DMS79 (cell line): Measurements from ENCODE around the gene HSPBP1.

Experiments used
- DNase-seq: peaks from one replicate; lab custom pipeline; 2025; lab: John Stamatoyannopoulos, UW

The HSPBP1 gene

GRCh38 chr19:55304980-55305379, 25.1 kb upstream of the HSPBP1 start:
- no peak for DNase-seq

DNA sequence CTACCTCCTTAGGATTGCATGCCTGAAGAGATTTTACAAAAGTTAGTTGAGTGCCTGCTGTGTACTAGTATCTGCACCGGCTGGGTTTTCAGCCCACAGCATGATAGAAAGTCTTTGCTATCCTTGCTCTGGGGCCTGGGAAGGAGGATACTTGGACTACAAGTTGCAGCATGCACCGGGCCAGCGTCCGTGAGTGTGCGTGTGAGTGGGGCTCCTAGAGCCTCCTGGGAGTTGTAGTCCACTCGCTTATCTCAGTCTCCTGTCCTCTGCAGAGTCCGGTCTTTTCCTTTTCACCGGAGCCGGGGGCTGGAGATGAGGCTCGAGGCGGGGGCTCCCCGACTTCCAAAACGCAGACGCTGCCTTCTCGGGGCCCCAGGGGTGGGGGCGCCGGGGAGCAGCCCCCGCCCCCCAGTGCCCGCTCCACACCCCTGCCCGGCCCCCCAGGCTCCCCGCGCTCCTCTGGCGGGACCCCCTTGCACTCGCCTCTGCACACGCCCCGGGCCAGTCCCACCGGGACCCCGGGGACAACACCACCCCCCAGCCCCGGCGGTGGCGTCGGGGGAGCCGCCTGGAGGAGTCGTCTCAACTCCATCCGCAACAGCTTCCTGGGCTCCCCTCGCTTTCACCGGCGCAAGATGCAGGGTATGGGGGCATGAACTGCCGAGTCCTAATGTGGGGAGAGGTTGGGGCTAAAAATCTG, 24.5 kb upstream of the HSPBP1 start:
- DNase-seq = no peak

- DNase-seq = no peak
These were observed 23.6 kb upstream of the HSPBP1 start for GRCh38 chr19:55303477-55303876.

DNA sequence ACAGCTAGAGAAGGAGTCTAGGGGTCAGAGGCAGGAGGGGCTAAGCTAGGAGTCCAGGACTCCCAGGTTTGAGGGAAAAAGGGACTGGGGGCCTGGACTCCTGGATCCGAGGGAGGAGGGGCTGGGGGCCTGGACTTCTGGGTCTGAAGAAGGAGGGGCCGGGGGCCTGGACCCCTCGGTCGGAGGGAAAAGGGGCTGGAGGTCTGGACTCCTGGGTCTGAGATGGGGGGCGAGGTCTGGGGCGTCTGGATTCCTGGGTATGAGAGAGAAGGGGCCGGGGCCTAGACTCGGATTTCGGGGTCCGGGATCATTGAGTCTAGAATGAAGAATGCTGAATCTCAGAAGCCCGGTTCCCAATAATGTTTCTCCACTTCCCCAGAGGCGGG, 22.4 kb upstream of the HSPBP1 start:
- no peak for DNase-seq

GRCh38 chr19:55301459-55302317, 21.8 kb upstream of the HSPBP1 start:
- DNase-seq = peak; percentile 7

GRCh38 chr19:55300886-55301458, 21.1 kb upstream of the HSPBP1 start:
- no peak for DNase-seq

DNA sequence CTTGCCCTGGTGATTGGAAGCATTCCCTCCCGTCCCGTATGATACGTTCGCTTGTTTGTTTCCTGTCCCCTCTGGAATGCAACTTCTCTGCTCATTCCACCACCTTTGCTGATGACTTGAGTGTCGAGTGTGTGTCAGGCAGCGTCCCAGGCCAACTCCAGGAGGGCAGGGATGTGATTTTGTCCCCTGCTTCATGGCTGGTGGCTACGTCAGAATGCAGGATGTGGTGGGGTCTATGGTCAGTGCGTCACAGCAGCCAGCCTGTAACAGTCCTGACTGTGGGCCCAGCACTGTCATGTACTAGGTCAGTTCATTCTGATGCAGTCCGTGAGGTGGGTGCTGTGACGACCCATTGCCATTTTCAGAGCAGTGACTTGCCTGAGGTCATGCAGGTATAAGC, 20.1 kb upstream of the HSPBP1 start:
- no peak for DNase-seq

- DNase-seq = no peak
These were observed 17.4 kb upstream of the HSPBP1 start for GRCh38 chr19:55297267-55297666.

DNA sequence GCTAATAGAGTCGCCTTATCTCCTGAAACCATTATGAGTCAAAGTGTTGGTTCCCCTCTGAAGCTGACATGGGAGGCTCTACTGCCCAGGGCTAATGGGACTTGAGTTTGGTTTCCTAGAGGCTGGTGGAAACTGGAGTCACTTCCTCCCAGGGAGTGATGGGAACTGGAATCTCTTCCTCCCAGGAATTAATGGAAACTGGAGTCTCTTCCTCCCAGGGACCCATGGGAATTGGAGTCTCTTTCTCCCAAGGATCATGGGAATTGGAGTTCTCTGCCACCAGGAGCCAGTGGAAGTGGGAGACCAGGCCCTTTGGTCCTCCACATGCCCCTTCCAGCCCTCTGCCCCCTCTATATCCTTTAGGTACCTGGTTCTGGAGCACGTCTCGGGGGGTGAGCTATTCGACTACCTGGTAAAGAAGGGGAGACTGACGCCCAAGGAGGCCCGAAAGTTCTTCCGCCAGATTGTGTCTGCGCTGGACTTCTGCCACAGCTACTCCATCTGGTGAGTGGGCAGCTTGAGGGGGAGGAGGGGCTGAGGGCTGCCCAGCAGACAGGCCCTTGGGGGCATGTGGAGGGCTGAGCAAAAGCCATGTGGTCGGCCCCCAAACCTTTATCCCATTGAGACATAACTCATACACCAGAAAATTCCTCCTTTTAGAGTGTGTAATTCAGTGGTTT, 9.3 kb upstream of the HSPBP1 start:
- no peak for DNase-seq

DNA sequence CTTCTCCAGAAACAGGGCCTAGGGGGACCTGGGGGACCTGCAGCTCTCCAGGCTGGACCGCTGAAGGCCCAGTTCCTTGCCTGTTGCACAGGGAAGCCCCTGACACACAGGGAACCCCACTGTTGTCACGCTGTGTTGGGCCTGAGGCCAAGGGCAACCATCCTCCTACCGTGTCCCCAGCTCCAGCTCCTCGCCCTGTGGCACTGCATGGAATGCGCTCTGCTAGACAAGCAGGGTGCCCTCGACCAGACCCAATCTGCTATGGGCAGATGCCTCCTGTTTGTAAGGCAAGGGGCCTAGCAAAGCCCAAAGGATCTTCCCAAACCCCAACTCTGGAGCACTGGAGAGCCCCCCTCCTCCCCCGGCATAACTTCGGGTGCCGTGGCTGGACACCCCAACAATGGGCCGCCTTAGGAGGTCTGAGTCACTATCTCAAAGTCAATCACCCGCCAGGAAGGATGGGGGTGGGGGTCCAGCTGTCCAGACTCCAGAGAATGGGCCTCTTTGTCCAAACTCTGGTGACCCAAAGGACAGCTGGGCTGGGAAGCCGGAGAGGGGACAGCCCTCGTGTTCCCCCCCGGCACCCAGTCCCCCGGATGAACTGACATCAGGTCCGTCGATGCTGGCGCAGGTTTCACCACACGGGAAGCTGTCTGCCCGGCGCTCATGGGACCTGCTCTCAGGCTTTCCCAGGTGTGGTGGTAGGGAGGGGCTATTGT, 7.6 kb upstream of the HSPBP1 start:
- DNase-seq = no peak

DNA sequence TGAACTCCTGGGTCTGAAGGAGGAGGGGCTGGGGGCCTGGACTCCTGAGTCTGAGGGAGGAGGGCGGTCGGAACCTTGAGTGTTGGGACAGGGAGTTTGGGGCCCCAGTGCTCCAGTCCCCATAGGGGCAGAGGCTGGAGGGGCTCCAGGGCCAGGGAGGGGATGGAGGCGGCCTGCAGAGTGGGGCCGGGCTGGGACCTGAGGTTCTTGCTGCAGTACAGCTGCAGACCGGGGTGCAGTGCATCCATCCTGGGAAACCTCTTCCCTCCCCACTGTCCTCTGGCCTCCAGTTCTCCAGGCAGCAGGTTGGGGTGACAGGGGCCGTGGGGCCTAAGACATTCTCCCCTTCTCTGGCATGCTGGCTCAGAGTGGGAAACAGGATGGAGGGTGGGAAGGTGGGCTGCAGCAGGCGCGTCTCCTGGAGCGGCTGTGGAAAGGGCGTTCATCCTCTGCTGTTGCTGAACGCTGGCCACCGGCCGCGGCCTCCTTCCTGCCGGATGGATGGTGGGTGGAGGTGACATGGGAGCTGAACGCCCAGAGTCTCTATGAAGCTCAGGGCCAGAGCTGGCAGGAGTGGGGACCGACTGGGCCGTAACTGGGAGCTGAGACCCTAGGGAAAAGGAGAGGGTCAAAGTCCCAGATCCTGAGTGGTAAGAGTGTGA, 5.5 kb upstream of the HSPBP1 start:
- no peak for DNase-seq

DNA sequence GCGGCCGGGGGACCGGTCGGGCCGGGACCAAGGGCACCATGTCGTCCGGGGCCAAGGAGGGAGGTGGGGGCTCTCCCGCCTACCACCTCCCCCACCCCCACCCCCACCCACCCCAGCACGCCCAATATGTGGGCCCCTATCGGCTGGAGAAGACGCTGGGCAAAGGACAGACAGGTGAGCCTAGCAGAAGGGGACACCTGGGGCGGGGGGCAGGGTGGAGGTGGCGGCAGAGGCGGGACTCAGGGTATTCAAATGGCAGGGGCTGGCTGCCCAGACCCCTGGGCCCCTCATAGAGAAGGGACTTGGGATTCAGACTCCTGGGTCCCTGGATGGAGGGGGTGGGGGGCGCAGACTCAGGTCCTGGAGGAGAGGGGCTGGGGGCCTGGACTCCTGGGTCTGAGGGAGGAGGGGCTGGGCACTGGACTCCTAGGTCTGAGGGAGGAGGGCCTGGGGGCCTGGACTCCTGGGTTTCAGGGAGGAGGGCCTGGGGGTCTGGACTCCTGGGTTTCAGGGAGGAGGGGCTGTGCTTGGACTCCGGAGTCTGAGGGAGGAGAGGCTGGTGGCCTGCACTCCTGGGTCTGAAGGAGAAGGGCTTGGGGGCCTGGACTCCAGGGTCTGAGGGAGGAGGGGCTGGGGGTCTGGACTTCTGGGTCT, 4.6 kb upstream of the HSPBP1 start:
- DNase-seq = no peak

DNA sequence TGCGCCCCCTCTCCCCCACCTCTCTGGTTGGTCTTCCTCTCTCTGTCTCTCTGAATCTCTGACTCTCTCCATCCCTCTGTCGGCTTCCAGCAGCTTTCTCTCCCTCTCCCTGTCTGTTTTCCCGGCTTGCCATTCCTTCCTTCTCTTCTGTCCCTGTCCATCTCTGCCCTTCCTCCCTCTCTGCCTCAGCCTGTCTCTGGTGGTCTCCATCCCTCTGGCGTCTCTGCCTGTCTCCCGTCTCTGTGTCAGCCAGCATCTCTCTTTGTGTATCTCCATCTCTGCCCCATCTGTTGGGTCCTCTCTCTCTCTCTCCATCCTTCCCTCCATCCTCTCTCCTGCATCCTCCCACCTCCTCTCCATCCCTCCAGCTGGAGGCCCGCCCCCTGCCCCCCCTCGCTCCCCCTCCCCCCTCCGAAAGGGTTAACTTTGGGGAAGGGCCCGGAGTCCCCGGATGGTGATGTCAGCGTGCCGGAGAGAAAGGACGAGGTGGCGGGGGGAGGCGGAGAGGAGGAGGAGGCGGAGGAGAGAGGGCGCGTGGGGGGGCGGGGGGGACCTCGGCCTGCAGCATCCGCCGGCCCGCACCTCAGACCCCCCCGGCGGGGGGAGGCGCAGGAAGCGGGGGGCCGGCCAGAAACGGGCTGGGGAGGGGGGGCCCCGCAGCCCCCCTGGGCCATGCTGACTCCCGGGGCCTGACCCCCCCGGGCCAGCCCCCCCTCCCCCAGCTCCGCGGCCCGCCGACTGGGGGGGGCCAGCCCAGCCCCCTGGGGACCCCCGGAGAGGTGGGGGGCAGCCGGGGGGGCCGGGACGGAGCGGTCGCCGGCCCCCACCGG, 3.9 kb upstream of the HSPBP1 start, which contains the start of gene BRSK1:
BRSK1 (plus strand) TSS at position 450 of the 830 bp plus-strand sequence. CDS start 446 bp downstream, outside the sequence.
- DNase-seq = peak; percentile 67

GRCh38 chr19:55279340-55279739, 570 bp downstream of the HSPBP1 start:
- no peak for DNase-seq

DNA sequence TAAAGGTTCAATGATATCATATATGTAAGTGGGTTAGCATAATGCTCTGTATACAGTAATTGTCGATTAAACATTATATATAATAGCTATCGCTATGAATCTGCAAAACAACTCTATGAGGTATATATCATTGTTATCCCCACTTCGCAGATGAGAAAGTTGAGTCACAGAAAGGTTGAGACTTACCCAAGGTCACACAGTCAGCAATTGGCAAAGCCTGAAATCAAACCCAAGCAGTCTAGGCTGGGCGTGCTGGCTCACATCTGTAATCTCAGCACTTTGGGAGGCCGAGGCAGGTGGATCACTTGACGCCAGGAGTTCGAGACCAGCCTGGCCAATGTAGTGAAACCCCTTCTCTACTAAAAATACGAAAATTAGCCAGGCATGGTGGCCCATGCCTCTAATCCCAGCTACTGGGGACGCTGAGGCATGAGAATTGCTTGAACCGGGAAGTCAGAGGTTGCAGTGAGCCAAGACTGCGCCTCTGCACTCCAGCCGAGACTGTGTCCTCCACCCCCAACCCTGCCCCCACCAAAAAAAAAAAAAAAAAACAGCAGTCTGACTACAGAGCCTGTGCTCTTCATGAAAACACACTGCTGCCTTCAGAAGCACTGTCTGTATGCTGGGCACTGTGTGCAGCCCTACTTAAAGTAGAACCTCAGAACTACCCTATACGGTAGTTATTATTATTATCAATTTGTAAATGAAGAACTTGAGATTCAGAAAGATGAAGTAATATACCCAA, 1.3 kb downstream of the HSPBP1 start:
- no peak for DNase-seq

- DNase-seq = no peak
These were observed 2.4 kb downstream of the HSPBP1 start for GRCh38 chr19:55277494-55277893.

DNA sequence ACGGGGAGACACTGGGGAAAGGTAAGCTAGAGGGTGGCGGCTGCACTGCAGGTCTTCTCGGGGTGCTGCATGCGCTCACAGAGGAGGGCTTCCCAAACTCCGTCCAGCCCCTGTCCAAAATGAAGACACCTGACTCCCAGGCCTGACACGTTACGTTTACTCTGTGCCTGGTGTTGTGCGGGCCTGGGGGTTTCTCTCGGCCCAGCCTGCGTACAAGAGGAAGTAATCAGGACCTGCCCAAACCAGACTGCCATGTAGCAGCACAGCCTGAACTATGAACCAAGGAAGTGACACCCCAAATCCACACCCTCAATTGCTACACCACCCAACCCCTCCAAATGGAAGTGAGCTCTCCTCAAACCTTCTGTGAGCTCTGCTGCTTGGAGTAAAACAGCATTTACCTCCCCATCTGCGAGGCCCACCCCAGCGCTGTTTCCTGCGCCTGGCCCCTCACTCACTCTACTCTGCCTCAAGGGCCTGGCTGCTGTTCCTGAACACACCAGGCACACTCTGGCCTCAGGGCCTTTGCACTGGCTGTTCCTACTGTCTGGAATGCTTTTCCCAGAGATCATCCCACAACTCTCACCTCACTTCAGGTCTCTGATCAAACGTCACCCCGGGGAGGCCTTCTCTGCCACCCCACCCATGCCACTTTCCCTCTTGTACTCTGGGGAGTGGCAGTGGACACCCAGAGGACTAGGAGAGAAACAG, 3.0 kb downstream of the HSPBP1 start:
- DNase-seq = no peak
